IPS-18c (cell line): ENCODE measurements around the gene DNASE1L2.

Source experiments
- H3K4me3 ChIP-seq: 2 replicates; pipeline ENCODE4 v1.7.0; 2013; ENCODE audit warnings: low read depth, mild to moderate bottlenecking, low read length, moderate library complexity; ENCODE audit not compliant: insufficient read depth
- H3K9me3 ChIP-seq: one replicate; pipeline ENCODE4 v1.6.1; 2013; ENCODE audit warnings: mild to moderate bottlenecking, low read length, moderate library complexity; ENCODE audit not compliant: control insufficient read depth, insufficient read depth

Gene DNASE1L2

DNA sequence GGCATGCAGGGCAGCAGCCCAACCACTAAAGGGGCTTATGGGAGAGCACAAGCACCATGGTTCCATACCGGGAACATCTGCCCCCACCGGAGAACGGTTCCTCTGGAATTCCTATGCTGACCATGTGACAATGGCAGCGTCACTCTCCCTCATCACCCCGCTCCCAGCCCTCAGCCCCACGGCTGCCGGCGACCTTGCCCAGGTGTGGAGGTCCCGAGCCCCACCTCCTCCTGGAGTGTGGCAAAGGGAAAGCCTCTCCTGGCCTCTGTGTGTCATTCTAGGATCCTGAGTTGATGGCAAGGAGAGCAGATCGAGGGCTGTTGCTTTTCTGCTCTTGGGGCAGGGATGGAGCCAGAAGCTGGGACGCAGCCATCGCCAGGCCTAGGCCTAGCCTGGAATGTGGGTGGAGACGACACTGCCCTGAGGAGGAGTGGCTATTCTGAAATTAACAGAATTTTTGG, 49.5 kb downstream of the DNASE1L2 start:
- H3K4me3 ChIP-seq, result no peak overlapping the region

GRCh38 chr16:2286550-2286949, 50.3 kb downstream of the DNASE1L2 start:
- Histone ChIP-seq H3K9me3 (no peaks in the 10 kb centered on the region), H3K4me3 (no peak overlapping the region)

More for the DNA sequence above, 49.5 kb downstream of the DNASE1L2 start:
- H3K9me3 ChIP-seq, result no peaks in the 10 kb centered on the region

- H3K9me3 ChIP-seq, result no peaks in the 10 kb centered on the region
- no peak overlapping the region for H3K4me3 ChIP-seq
These were observed 51.8 kb downstream of the DNASE1L2 start for GRCh38 chr16:2287916-2288547.
